ENCODE data around the gene SUSD3. TPM values are rescaled to one million over a fixed set of nuclear protein-coding genes. Genes with fewer than 3 reads are reported as not detected.

Gene SUSD3
- total RNA-seq, 2 experiments from 2014 or later: 34.6 to 36.7 TPM

GRCh38 chr9:93032545-93032944, 26.0 kb upstream of the SUSD3 start:
- Mint-ChIP-seq H3K27me3 (no peaks in the 10 kb centered on the region), H3K36me3 (ENCODE audit: low read depth) (peaks cover 39% of the 10 kb centered on the region), H3K4me3 (no peak overlapping the region), H3K9me3 (no peaks in the 10 kb centered on the region), H3K4me1 (ENCODE audit: low read depth) (peaks cover 53% of the 10 kb centered on the region), H3K27ac (peak overlapping the region; percentile 63)
- ChIA-PET POLR2A (no interaction called here), CTCF (interaction anchor here (2.1 kb wide), 1 partner anchor 29 kb away, joined by 10 read pairs; no protein-coding TSS in a partner anchor)
- DNase-seq (no peak), ATAC-seq (no peak)
- no peak for TF ChIP-seq CTCF (IDR thresholded peaks at IDR 0.05)
- intact Hi-C loops (cut with micrococcal nuclease): no loop called here

- intact Hi-C loops (cut with micrococcal nuclease): no loop called here
- no peak for ATAC-seq
- H3K27ac Mint-ChIP-seq: peak overlapping the region; percentile 79
- no peaks in the 10 kb centered on the region for H3K27me3 Mint-ChIP-seq
- ChIA-PET CTCF (interaction anchor here (0.8 to 2.1 kb wide), 3 partner anchors 26 to 75 kb away, joined by 3 to 10 read pairs (median 3); no protein-coding TSS in a partner anchor), POLR2A (interaction anchor here (0.6 kb wide), 2 partner anchors 20 to 27 kb away, joined by 3 read pairs; no protein-coding TSS in a partner anchor)
- H3K4me3 Mint-ChIP-seq: no peak overlapping the region
- peaks cover 34% of the 10 kb centered on the region for H3K36me3 Mint-ChIP-seq (ENCODE audit: low read depth)
- TF ChIP-seq CTCF (IDR thresholded peaks at IDR 0.05): no peak
- no peak for DNase-seq
- no peaks in the 10 kb centered on the region for H3K9me3 Mint-ChIP-seq
- peaks cover 51% of the 10 kb centered on the region for H3K4me1 Mint-ChIP-seq (ENCODE audit: low read depth)
Observed at GRCh38 chr9:93033531-93033930, 25.0 kb upstream of the SUSD3 start.

- POLR2A ChIA-PET: no interaction called here
Observed at GRCh38 chr9:93035106-93035660, 23.3 kb upstream of the SUSD3 start.

GRCh38 chr9:93035821-93036351, 22.6 kb upstream of the SUSD3 start:
- intact Hi-C loops (cut with micrococcal nuclease): no loop called here
- Mint-ChIP-seq H3K27me3 (no peaks in the 10 kb centered on the region), H3K4me3 (no peak overlapping the region), H3K4me1 (ENCODE audit: low read depth) (peaks cover 46% of the 10 kb centered on the region), H3K9me3 (no peaks in the 10 kb centered on the region), H3K27ac (no peak overlapping the region), H3K36me3 (ENCODE audit: low read depth) (peaks cover 20% of the 10 kb centered on the region)
- no peak for TF ChIP-seq CTCF (IDR thresholded peaks at IDR 0.05)
- ATAC-seq (no peak), DNase-seq (no peak)
- ChIA-PET POLR2A (no interaction called here), CTCF (interaction anchor here (0.9 to 1.4 kb wide), 3 partner anchors 10 to 31 kb away, joined by 3 to 7 read pairs (median 4); no protein-coding TSS in a partner anchor)

More at GRCh38 chr9:93035106-93035660, 23.3 kb upstream of the SUSD3 start:
- DNase-seq (no peak), ATAC-seq (no peak)
- H3K4me1 Mint-ChIP-seq (ENCODE audit: low read depth): peaks cover 49% of the 10 kb centered on the region
- no peak overlapping the region for H3K4me3 Mint-ChIP-seq
- no peaks in the 10 kb centered on the region for H3K9me3 Mint-ChIP-seq
- no peak overlapping the region for H3K27ac Mint-ChIP-seq
- TF ChIP-seq CTCF (IDR thresholded peaks at IDR 0.05): no peak
- peaks cover 23% of the 10 kb centered on the region for H3K36me3 Mint-ChIP-seq (ENCODE audit: low read depth)
- CTCF ChIA-PET: interaction anchor here (0.9 to 1.2 kb wide), 2 partner anchors 9 to 31 kb away, joined by 3 to 4 read pairs; no protein-coding TSS in a partner anchor
- H3K27me3 Mint-ChIP-seq: no peaks in the 10 kb centered on the region
- intact Hi-C loops (cut with micrococcal nuclease): no loop called here

- ChIA-PET CTCF (interaction anchor here (1.4 kb wide), 1 partner anchor 15 kb away, joined by 7 read pairs; no protein-coding TSS in a partner anchor), POLR2A (interaction anchor here (0.9 to 1.7 kb wide), 8 partner anchors 12 to 417 kb away, joined by 3 to 5 read pairs (median 4); partner anchors contain the start of gene FAM120AOS)
- peaks cover 13% of the 10 kb centered on the region for H3K36me3 Mint-ChIP-seq (ENCODE audit: low read depth)
- intact Hi-C loops (cut with micrococcal nuclease): no loop called here
- ATAC-seq (peak; percentile 15), DNase-seq (no peak)
- peak overlapping the region; percentile 80 for H3K27ac Mint-ChIP-seq
- no peak overlapping the region for H3K4me3 Mint-ChIP-seq
- H3K9me3 Mint-ChIP-seq: no peaks in the 10 kb centered on the region
- H3K27me3 Mint-ChIP-seq: no peaks in the 10 kb centered on the region
- peaks cover 50% of the 10 kb centered on the region for H3K4me1 Mint-ChIP-seq (ENCODE audit: low read depth)
- no peak for TF ChIP-seq CTCF (IDR thresholded peaks at IDR 0.05)
Observed at GRCh38 chr9:93036887-93037475, 21.5 kb upstream of the SUSD3 start.

Measured in activated CD8-positive, alpha-beta T cell treated with anti-CD3 and anti-CD28 coated beads for 36 hours (primary cell).